Measurements from ENCODE around the gene PLCXD3.

The PLCXD3 gene

GRCh38 chr5:41510176-41510831, at the start of gene PLCXD3:
Gene PLCXD3, minus strand, starts transcription at chr5:41510601. Its CDS starts 75 bp downstream, at chr5:41510526.
- DNase-seq (ENCODE audit: extremely low read depth in 1 of 2, low read depth in 1 of 2): no peak

- DNase-seq (ENCODE audit: extremely low read depth in 1 of 2, low read depth in 1 of 2): no peak
Observed at GRCh38 chr5:41559184-41559583, 48.8 kb upstream of the PLCXD3 start.

GRCh38 chr5:41558295-41558694, 47.9 kb upstream of the PLCXD3 start:
- no peak for DNase-seq (ENCODE audit: extremely low read depth in 1 of 2, low read depth in 1 of 2)

DNA sequence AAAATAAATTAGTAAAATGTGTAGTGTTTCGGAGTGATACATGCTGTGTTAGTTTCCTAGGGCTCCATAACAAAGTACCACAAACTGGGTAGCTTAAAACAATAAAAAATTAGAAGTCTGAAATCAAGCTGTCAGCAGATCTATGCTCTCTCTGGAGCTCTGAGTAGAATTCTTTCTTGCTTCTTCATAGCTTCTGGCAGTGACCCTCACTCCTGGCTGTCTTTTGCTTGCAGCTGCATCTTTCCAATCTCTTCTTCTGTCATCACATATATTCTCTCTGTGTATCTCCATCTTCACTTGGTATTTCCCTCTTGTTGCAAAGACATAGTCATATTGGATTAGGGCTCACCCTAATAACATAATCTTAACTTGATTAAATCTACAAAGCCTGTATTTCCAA, 37.6 kb upstream of the PLCXD3 start:
- DNase-seq (ENCODE audit: extremely low read depth in 1 of 2, low read depth in 1 of 2): no peak

DNA sequence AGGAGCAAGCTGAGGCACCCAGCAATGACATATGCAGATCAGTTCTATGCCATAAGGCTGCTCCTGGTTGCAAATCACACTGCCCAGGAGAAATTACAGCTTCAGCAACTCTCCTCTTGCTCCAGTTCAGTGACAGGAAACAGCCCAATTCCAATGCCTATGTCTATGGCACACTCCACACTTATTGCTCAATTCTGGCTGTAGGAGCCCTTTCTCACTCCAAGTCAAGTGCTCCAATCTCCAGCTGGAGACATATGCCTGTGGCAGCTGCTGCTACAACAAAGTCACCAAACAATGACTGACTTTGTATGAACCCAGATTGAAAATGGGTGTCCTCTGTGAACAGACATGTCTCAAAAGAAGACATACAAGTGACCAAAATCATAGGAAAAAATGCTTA, 31.8 kb upstream of the PLCXD3 start:
- DNase-seq (ENCODE audit: extremely low read depth in 1 of 2, low read depth in 1 of 2): no peak

DNA sequence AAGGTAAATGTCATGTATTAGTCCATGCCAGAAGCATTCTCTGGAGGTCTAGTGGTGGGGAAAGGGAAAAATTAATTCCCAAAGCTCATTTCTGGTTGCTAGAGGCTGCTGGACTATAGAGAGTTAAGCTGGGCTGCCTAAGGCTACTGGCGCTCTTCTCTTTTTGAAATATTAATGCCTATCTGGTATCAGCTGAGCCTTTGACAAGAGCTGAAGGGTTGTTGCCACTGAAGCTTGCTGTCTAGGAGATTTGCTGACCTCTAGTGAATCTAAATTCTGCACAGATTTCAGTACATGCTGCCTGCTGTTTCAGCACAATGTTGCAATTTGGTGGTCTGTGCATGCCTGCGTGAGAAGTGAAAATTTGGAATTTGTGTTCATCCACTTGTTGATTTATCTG, 29.1 kb upstream of the PLCXD3 start:
- no peak for DNase-seq (ENCODE audit: extremely low read depth in 1 of 2, low read depth in 1 of 2)

GRCh38 chr5:41537581-41537980, 27.2 kb upstream of the PLCXD3 start:
- DNase-seq (ENCODE audit: extremely low read depth in 1 of 2, low read depth in 1 of 2): no peak

DNA sequence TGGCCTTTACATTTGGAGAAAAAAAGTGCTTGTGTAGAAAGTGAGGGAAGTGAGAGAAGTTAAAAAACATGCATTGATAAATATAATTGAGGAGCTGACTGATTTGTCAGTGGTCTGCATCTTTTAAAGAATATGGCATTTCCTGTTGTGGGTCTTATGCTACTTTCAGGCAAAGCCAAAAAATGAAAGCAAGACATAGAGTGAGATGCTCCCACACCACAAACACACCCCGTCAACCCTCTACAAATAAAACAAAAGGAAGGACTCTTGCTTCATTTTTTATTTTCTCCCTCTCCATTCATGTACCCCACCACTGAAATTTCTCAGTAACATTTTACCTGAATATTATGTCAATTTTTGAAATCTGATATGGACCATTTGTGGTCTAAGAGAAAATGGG, 22.1 kb upstream of the PLCXD3 start:
- DNase-seq (ENCODE audit: extremely low read depth in 1 of 2, low read depth in 1 of 2): no peak

GRCh38 chr5:41527201-41527779, 16.9 kb upstream of the PLCXD3 start:
- no peak for DNase-seq (ENCODE audit: extremely low read depth in 1 of 2, low read depth in 1 of 2)

- no peak for DNase-seq (ENCODE audit: extremely low read depth in 1 of 2, low read depth in 1 of 2)
Observed at GRCh38 chr5:41526699-41527098, 16.3 kb upstream of the PLCXD3 start.

DNA sequence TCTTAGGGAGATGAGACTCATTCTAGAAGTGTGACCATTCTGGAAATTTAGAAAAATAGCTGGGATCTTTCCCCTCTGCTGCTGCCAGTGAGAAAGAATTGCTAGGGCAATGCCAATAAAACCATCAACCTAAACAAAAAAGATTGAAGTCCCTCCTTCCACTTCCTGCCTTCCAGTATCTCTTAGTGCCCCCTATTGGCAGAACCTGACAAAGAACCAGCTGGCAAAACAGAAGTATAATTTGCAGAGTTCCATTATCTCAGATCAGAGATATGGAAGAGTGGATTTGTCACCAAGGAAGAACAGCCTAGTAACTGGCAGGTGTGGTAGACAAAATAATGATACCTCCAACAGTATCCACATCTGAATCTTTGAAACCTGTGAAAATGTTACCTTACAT, 13.8 kb upstream of the PLCXD3 start:
- DNase-seq (ENCODE audit: extremely low read depth in 1 of 2, low read depth in 1 of 2): no peak

DNA sequence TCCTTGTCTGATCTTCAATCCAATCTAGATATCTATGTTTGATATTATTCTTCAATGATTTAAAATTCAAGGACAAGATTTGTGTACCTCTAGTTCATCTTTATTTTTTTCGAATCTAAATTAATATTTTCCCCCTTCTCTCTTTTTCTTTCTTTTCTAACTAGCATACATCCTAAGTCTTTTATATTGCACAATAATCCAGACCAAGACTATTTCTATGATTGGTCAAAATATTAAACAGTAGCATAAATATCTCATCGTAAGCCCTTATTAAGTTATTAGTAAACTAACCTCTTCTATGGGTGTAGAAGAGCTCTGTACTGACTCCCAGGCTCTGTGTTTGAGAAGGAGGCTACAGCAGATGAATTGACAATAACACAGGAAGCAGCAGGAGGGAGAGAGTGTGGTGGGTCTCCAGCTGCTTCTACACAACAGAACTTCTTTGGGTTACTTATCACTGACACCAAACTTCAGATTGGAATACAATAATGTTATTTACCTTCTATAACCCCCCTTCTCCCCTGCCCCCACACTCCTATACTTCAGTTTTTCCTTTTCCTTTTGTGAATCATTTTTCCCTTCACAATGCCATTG, 11.9 kb upstream of the PLCXD3 start:
- DNase-seq (ENCODE audit: extremely low read depth in 1 of 2, low read depth in 1 of 2): no peak

GRCh38 chr5:41519801-41520200, 9.4 kb upstream of the PLCXD3 start:
- no peak for DNase-seq (ENCODE audit: extremely low read depth in 1 of 2, low read depth in 1 of 2)

DNA sequence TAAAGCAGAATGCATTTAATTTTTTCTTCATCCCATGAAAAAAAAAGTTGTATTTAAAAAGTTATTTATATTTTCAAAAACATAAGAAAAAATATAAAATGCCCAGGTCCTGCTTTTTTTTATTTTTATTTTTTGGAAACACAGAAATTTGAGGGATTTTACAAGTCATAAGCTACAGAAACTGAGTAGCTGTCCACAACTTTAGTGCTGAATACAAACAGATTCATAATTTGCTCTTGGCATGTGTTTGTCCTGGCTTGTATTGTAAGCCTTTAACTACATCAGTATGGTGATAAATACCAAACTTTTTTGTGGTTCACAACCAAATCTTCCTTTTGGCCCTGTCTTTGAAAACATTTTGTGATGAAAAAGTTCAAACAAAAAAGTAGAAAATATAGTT, 7.5 kb upstream of the PLCXD3 start:
- no peak for DNase-seq (ENCODE audit: extremely low read depth in 1 of 2, low read depth in 1 of 2)

GRCh38 chr5:41511241-41511640, 840 bp upstream of the PLCXD3 start:
- no peak for DNase-seq (ENCODE audit: extremely low read depth in 1 of 2, low read depth in 1 of 2)

- DNase-seq (ENCODE audit: extremely low read depth in 1 of 2, low read depth in 1 of 2): no peak
Observed at GRCh38 chr5:41509399-41510175, 814 bp downstream of the PLCXD3 start.

- no peak for DNase-seq (ENCODE audit: extremely low read depth in 1 of 2, low read depth in 1 of 2)
Observed at GRCh38 chr5:41508696-41509398, 1.6 kb downstream of the PLCXD3 start.

GRCh38 chr5:41508186-41508585, 2.2 kb downstream of the PLCXD3 start:
- no peak for DNase-seq (ENCODE audit: extremely low read depth in 1 of 2, low read depth in 1 of 2)

GRCh38 chr5:41507501-41507900, 2.9 kb downstream of the PLCXD3 start:
- DNase-seq (ENCODE audit: extremely low read depth in 1 of 2, low read depth in 1 of 2): no peak

DNA sequence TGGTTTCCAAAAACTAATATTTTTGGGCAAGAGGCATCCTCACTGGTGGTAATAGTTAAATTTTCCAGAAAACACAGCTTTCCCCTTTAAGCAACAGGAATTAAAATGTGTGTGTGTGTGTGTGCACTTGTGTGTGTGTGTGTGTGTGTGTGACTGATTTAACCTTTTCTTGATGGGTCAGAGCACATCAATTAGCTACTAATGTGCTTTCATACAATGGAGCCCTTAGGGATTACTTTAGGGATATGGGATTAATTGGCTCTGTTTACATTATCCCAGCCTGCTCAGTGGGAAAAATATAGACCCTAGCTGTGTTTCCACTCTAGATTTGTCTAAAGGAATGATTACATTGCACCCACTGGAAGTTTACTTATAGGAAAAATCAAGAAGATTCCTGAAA, 6.5 kb downstream of the PLCXD3 start:
- no peak for DNase-seq (ENCODE audit: extremely low read depth in 1 of 2, low read depth in 1 of 2)

- DNase-seq (ENCODE audit: extremely low read depth in 1 of 2, low read depth in 1 of 2): no peak
Observed at GRCh38 chr5:41503310-41503709, 7.1 kb downstream of the PLCXD3 start.

Data from stimulated activated CD8-positive, alpha-beta memory T cell treated with anti-CD3 and anti-CD28 coated beads, Interleukin-7, amount 100 ng/mL, for 48 hours (primary cell).